ENCODE results near the gene ATXN2L.
A peak's percentile ranks its signal among the peaks of the same experiment; 100 is the strongest.
"Not testable (repeated sequence)": the region's sequence is repeated elsewhere in the genome, so short reads cannot be mapped to it uniquely, and the experiment has no call there.

ATXN2L gene

GRCh38 chr16:28837672-28838557 lies 15.1 kb downstream of the ATXN2L start:
- no peak for DNase-seq

- DNase-seq: no peak
These were observed 15.7 kb downstream of the ATXN2L start for GRCh38 chr16:28838558-28838918.

GRCh38 chr16:28839004-28839639 lies 16.3 kb downstream of the ATXN2L start:
- no peak for DNase-seq

DNA sequence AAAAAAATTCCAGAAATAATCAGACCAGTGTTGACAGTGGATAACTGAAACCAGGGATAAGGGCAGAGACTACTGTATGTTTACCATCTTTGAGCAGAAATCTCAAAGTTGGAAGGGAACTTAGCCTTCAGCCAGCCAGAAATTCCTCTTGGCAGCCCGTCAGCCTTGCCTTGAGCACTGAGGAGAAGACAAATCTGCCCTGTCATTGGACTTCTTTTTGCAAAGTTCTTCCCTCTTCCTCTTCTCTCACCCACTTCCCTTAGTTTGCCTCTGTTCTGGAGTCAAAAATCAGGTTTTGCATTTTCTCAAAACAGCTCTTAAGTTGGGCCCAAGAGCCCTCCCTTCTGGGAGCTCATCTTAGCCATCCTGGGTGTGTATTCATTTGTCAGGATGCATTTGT lies 17.1 kb downstream of the ATXN2L start:
- DNase-seq: no peak

GRCh38 chr16:28842696-28843095 lies 19.9 kb downstream of the ATXN2L start:
- no peak for DNase-seq

- no peak for DNase-seq
These were observed 21.0 kb downstream of the ATXN2L start for GRCh38 chr16:28843766-28844165.

DNA sequence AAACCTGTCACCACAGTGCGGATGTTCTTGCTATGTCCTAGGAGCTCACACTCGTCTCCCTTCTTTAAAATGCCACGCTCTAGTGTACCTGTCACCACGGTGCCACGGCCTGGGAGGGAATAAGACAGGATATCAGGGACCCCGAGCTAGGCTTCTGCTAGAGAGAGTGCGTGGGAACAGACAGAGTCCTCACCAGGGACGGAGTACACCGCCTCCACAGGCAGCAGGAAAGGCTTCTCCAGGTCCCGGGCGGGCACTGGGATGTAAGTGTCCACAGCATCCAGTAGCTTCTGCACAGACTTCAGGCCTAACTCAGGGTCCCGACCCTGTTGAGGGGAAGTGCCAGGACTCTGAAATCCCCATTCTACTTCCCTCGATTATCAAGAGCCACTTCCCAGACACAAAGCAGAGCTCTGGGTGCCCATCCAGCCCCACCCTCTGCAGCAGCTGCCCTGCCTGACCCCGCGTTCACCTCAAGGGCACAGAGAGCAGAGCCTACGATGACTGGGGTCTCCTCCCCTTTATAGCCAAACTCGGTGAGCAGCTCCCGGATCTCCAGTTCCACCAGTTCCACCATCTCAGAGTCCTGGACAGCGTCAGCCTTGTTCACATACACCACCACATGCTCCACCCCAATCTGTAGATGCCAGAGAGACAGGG lies 21.6 kb downstream of the ATXN2L start:
- no peak for DNase-seq

- no peak for DNase-seq
These were observed 22.5 kb downstream of the ATXN2L start for GRCh38 chr16:28845293-28845692.

DNA sequence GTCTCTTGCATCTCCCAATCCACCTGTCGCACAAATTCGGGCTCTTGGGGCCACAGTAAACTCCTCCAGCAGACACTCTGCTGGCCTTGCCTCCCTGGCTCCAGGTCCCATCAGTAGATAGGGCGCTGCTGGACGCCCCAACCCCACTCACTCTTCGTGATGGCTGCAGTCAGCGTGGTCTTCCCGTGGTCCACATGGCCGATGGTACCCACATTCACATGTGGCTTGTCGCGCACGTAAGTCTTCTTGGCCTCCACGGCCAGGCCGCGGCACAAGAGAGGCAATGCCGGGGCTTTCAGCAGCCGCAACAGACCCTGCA lies 22.9 kb downstream of the ATXN2L start:
- DNase-seq: no peak

DNA sequence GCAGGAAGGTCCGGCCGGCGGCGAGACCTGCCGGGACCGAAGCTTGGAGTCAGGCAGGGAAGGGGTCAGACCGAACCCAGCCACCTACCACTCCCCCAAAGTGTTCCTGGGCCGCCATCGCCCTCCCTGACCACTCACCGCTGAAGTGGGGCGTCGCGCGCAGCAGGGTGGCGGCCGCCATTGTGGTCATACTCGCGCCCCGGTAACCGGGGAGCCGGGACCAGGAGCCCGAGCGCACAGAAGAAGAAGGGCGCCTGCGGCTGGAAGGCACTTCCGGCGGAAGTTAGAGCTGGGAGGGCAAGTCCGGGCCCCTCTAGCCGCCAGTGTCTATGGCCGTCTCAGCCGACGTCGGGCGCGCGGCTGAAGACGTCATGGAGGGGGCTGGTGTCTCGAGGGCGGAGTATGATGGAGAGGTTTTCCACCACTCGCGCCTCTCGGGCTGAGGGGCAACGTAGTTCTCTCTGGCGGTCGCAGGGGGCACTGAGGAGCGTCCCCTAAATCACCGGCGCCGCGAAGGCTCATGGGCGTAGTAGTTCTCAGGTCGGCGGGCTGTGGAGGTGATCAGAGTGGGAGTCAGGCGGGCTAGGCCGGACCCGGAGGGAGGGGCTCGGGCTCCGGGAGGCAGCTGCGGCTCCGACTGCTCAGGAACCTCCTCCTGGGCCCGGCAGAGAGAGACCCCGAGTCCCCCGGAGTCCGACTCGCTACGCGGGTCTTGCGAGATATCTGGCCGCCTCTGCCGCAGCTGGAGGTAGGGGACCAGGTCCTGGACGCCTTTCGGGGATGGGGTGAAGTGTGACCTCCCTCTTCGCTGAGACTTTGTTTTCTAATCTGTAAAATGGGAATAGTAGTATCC lies 23.5 kb downstream of the ATXN2L start, which contains the start of gene TUFM:
Gene TUFM (minus strand): TSS at position 269 of the 853 bp plus-strand sequence. CDS start 79 bp downstream, at position 190.
- DNase-seq: peak; percentile 95

- DNase-seq: no peak
These were observed 24.1 kb downstream of the ATXN2L start for GRCh38 chr16:28846933-28847273.

GRCh38 chr16:28858421-28858820 lies 35.6 kb downstream of the ATXN2L start:
- no peak for DNase-seq

DNA sequence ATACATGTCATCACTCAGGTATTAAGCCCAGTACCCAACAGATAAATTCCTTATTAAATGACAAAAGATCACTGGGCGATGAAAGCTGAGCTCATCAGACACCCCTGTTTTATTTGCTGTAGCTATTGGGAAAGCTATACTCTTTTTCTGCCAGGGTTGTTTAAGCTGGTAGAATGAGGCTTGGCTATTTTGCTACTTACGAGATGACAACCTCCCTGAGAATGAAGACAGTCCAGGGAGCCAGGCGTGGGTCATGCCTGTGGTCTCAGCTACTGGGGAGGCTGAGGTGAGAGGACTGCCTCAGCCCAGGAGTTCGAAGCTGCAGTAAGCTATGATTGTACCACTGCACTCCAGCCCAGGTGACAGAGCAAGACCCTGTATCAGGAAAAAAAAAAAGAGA lies 36.5 kb downstream of the ATXN2L start:
- no peak for DNase-seq

GRCh38 chr16:28863929-28864793 lies 41.4 kb downstream of the ATXN2L start:
- DNase-seq: no peak

DNA sequence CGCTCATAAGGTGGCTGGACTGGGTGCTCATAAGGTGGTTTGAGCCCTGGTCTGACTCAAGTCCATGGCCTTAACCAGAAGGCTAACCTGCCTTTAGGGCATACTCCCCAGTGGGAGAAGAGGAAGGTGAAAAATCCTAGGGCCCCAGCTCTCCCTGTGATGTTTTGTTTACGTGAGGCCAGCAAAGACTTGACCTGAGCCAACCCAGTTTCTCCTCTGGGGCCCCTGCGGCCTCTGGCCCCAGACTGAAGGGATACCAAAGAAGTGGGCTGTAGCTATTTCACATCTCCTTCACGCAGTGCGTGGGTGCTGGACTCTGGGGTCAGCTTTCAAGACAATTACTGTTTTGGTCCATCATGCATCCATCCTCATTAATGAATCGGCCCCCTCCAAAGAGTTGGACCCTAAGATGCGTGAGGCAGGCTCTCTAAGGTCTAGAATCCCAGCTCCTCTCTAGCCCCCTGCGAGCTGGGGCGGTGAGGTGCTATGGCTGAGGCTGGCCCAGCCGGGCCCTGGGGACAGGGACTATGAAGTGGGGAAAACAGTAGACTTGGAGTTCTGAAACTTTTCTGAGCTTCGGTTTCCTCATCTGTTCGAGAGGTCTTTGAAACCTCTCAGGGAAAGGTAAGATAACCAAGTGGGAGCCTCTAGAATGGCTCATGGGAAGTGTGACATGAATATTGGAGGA lies 42.3 kb downstream of the ATXN2L start:
- DNase-seq: no peak

DNA sequence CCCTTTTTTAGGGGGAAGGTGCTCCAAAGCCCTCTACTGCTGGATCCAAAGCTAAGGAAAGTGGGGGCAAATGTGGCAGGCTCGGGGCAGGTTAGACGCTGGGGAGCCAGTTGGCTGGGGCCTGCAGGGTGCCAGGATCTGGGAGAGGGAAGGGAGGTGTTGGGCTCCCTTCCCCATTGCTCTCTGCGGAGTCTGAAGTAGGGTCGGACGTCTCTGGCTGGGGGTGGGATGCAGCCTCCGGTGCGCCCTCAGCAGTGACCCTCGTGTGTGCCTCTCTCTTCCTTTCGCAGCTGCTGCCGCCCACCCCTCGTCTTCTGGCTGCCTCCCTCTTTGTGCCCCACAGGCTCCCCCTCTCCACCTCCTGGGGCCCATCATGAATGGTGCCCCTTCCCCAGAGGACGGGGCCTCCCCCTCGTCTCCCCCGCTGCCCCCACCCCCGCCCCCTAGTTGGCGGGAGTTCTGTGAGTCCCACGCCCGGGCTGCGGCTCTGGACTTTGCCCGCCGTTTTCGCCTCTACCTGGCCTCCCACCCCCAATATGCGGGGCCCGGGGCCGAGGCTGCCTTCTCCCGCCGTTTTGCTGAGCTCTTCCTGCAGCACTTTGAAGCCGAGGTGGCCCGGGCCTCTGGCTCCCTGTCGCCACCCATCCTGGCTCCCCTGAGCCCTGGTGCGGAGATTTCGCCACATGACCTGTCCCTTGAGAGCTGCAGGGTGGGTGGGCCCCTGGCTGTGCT lies 43.1 kb downstream of the ATXN2L start:
- no peak for DNase-seq

GRCh38 chr16:28866454-28866804 lies 43.6 kb downstream of the ATXN2L start:
- DNase-seq: no peak

DNA sequence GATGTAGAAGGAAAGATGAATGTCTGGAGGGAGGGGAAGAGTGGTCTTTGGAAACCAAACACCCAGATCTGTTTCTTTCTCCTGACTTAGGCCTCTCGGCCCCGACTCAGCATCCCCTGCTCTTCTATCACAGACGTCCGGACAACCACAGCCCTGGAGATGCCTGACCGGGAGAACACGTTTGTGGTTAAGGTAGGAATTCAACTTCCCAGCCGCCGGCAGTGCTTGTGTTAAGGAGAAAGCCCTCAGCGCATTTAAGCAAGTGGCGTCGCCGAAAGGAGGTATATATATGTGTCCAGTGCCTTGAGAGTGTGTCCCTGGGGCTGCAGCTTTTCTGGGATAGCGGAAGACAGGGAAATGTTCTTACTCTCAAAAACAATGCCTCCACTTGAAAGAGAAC lies 44.4 kb downstream of the ATXN2L start:
- DNase-seq: no peak

DNA sequence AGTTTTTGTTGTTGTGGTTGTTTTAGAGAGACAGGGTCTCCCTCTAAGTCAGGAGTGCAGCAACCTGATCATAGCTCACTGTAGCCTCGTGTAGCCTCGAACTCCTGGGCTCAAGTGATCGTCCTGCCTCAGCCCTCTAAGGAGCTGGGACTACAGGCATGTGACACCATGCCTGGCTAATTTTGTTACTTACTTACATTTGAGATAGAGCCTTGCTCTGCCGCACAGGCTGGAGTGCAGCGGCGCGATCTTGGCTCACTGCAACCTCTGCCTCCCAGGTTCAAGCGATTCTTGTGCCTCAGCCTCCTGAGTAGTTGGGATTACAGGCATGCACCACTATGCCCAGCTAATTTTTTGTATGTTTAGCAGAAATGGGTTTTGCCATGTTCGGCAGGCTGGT lies 44.8 kb downstream of the ATXN2L start:
- not testable (repeated sequence) for DNase-seq

GRCh38 chr16:28869201-28869600 lies 46.4 kb downstream of the ATXN2L start:
- DNase-seq: no peak

DNA sequence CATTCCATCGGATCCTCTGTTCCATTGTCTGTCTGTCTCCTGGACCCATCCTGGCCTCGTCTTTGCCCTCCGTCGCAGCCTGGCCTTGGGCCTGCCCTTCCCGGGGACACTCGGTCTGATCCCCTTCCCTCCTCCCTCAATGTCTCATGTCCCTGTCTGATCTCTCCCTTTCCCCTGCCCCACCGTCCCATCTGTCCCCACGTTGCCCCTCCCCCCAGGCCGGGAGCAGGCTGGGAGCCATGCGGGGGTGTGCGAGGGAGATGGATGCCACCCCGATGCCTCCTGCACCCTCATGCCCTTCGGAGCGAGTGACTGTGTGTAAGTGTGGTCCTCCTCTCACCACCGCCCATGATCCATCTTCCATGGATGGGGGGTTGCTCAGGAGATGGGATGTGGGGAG lies 50.2 kb downstream of the ATXN2L start:
- DNase-seq: no peak

Data from amniotic stem cell (primary cell).